DMS53 (cell line): ENCODE results near the gene TMEM50A.
A peak's percentile ranks its signal among the peaks of the same experiment; 100 is the strongest.
"Not testable (repeated sequence)": the region's sequence is repeated elsewhere in the genome, so short reads cannot be mapped to it uniquely, and the experiment has no call there.

Source experiments
- DNase-seq: peaks from one replicate; lab custom pipeline; 2025; lab: John Stamatoyannopoulos, UW

The TMEM50A gene

DNA sequence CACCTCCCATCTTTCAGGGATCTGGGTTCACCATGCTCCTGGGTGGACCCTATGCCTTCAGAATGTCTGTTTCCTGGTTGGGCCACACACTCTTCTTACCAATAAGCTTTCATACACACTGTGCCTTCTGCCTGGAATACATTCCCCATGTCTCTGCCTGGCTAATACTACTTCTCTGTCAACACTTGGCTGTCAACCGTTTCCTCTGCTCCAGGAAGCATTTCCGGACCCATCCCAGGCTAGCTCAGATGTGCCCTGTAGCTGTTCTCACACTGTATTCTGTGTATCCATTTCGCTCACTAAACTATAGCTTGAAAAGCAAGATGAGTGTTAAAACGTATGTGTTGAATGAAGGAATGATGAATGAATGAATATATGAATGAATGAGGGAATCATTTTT, 49.0 kb downstream of the TMEM50A start:
- DNase-seq, result not testable (repeated sequence)

DNA sequence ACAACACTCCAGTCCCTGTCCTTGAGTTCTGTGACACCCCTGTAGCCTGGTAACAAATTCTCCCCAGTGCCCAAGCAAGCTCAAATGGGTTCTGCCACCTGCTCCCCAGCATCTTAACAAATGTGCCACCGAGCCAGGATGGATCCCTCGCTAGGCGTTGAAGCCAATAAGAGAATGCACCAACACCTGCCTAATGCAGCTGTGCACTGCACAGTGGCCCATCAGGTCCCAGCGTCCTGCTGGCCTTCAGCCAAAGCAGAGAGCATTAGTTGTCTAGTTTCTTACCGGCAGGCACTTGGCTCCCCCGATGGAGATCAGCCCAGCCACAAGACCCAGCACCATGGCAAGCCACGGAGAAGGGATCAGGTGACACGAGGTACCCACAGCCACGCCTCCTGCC, 50.6 kb downstream of the TMEM50A start:
- DNase-seq, result peak; percentile 29

DNA sequence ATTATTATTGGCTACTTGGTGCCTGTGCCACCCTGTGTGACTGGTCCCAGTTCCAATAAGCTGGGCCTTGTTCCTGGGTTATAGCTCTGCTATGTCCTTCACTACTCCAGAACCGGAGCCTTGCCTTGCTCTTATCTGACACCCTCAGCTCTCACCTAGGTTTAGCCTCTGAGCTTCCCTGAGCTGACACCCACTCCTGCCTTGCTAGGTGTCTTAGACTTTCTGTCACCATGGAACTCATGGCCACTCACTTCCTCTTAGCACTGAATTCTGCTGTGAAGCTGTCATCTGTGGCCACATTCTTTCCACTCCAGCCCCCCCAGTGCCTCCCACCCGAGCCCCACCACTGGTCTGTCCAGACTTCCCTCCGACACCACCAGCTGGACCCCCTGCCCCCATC, 51.6 kb downstream of the TMEM50A start:
- DNase-seq, result not testable (repeated sequence)

DNA sequence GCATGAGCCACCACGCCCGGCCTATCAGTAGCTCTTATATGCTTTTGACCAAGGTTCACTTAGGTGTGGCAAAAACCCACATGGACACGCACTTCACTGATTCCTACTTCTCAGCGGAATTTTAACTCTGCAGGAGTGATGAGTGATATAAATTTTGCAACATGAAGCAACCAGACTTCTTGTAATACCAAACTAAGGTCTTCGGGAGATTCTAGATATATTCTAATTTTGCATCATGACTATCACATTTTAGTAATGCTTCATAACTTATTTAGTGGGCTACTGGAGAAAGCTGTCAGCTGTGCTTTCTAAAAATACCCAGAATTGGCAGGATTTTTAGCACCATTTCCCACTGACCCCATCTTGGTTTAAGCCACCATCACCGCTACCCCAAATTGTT, 54.7 kb downstream of the TMEM50A start:
- DNase-seq, result no peak

DNA sequence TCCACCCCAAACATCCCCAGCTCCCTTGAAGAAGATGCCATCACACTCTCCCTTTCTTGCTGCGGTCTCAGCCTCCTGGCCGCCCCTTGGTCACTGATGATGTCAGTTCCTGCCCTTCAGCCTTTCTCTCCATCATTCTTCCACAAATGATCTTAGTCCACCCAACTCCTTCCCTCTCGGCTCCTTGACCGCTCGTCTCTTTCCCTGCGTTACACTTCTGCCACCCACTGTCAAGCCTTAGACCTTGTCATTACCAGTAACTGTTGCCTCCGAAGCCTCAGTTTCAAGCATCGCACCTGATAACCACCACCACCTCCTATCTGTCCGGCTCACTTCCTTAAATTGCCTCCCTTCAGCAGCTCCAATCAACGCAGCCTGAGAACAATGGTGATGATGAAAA, 59.4 kb downstream of the TMEM50A start:
- not testable (repeated sequence) for DNase-seq

DNA sequence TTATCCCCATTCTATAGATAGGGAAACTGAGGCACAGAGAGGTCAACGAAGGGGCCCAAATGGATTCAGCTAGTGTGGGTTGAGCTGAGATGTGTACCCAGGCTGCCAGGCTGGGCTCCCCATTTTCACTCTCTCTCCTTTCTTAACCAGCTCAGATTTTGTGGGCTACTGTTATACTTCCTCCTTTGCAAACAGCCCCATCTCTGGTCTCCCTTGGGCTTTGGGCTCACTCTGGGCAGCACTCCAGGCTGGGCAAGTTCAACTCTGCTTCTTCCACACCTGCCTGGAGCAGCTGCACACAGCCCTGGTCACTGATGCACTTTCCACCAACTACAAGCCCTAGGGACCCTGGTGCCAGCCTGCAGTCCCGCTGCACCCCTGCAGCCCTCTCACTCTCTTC, 59.9 kb downstream of the TMEM50A start:
- not testable (repeated sequence) for DNase-seq

DNA sequence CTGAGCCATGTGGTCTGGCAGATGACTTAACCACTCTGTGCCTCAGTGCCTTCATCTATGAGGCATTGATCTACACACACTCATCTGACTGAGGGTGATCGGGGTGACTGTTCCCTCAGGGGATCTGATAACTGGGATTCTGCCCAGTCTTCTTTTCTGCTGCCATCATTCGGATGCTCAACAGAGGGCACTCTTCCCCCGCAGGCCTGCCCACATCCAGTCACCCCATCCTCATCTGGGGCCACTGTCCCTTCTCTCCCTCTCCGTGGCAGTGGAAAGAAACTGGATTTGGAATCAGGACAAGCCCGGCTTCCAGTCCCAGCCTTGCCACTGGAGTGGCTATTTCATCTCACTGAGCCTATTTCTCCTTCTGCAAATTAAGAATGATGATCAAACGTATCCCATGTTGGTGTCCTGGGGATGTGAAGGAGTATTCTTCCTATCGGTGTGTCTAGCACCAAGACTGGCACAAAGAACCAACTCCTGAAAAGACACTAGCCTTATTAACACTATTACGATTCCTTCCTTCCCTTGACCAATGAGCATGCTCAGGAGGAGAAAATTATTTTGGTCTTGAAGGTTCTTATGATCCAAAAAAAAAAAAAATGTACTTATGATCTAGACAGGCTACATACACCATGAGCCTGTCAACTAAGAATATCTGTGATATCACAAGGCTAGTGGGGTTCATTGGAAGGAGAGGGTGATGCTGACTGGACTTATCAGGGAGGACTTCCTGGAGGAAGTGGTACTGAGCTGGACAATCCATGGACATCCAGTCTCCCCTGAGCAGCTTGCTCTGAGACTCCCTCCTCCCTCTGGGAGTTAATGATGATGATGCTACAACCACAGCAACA, 65.0 kb downstream of the TMEM50A start:
- peak; percentile 48 for DNase-seq

DNA sequence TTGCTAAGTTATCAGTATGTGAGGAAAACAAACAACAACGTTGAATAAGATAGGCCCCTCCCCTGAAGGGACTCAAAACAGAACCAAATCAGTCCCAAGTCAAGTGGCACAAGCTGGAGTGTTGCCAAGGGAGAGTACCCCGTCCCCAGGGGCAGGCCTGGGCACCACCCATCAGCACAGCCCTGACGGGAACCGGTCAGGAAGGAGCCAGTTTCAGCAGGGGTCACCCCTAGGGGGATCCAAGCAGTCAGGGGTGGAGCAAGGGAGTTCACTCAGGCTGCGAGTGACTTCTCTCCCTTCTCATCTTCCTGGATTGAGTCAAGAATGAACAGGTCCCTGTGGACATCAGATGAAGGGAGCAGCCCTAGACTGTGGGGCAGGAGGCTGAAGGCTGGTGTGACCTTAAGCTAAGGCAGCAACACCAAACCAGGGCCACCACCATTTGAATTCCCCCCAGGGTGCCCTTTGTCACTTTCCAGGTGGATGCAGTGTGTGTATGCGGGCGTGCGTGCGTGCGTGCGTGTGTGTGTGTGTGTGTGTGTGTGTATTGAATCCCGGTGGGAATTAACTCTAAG, 67.7 kb downstream of the TMEM50A start:
- DNase-seq, result not testable (repeated sequence)

DNA sequence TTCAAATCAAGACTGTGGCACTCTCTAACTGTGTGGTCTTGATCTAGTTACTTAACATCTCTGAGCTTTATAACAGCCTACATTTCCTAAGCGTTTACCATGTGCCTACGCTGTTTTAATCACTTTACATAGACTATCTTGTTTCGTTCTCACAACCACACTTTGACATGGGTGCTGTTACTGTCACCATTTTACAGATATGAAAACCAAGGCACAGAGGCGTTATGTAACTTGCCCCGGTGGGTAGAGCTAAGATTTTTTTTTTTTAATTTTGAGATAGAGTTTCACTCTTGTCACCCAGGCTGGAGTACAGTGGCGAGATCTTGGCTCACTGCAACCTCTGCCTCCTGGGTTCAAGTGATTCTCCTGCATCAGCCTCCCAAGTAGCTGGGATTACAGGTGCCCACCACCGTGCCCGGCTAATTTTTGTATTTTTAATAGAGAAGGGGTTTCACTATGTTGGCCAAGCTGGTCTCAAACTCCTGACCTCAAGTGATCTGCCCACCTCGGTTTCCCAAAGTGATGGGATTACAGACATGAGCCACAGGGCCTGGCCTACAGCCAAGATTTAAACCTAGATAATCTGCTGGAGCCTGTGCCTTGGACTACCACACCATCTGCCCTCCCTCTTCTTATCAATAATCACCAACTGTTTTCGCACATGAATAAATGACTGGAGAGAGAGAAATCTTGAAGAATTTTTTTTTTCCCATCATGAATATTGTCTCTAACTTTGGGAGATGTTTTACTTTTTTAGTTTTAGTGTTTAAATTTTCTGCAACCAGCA, 71.7 kb downstream of the TMEM50A start:
- DNase-seq, result not testable (repeated sequence)
